ENCODE data around the gene RNF130. TPM values are rescaled to one million over a fixed set of nuclear protein-coding genes. Genes with fewer than 3 reads are reported as not detected.

RNF130 gene
- total RNA-seq, 4 donors from 2014 or later = 161 to 309 (median 212) TPM

GRCh38 chr5:179913461-179913860 lies 158.1 kb downstream of the RNF130 start:
- no peak for TF ChIP-seq CTCF (IDR thresholded peaks at IDR 0.05; ENCODE audit: low read depth)

- TF ChIP-seq CTCF (IDR thresholded peaks at IDR 0.05; ENCODE audit: low read depth) = no peak
These were observed 158.6 kb downstream of the RNF130 start for GRCh38 chr5:179912951-179913350.

DNA sequence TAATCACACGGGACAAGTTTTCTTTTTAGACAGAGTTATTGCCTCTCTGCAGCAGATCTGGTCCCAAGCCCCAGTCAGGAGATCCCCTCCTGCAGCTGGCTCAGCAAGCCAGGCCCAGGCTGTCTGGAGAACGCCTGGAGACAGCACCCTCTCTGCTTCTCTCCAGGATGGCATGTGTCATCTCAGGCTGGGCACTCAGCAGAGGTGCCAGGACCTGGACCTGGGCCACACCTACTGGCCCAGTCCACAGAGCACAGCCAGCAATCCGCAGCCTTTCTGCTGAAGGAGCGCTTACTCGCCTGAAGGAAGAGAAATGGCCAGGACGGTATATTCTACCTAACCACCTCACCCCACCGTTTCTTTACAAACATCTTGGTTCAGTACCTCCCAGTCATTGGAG lies 159.2 kb downstream of the RNF130 start:
- no peak for TF ChIP-seq CTCF (IDR thresholded peaks at IDR 0.05; ENCODE audit: low read depth)

DNA sequence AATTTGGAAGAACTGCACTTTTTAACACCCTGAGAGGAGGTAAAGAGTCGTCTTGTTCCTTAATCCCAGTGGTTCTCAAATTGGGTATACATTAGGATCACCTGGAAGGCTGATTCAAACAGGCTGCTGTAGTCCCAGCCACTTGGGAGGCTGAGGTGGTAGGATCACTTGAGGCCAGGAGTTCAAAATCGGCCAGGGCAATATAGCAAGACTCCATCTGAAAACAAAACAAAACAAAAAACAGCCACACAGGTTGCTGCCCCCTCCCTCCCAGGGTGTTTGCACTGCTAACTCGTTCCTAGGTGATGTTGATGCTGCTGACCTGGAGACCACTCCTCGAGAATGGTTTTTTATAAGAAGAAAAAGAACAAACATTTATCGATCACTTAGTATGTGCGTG lies 162.3 kb downstream of the RNF130 start:
- no peak for TF ChIP-seq CTCF (IDR thresholded peaks at IDR 0.05; ENCODE audit: low read depth)

- TF ChIP-seq CTCF (IDR thresholded peaks at IDR 0.05; ENCODE audit: low read depth) = no peak
These were observed 163.0 kb downstream of the RNF130 start for GRCh38 chr5:179908528-179908927.

DNA sequence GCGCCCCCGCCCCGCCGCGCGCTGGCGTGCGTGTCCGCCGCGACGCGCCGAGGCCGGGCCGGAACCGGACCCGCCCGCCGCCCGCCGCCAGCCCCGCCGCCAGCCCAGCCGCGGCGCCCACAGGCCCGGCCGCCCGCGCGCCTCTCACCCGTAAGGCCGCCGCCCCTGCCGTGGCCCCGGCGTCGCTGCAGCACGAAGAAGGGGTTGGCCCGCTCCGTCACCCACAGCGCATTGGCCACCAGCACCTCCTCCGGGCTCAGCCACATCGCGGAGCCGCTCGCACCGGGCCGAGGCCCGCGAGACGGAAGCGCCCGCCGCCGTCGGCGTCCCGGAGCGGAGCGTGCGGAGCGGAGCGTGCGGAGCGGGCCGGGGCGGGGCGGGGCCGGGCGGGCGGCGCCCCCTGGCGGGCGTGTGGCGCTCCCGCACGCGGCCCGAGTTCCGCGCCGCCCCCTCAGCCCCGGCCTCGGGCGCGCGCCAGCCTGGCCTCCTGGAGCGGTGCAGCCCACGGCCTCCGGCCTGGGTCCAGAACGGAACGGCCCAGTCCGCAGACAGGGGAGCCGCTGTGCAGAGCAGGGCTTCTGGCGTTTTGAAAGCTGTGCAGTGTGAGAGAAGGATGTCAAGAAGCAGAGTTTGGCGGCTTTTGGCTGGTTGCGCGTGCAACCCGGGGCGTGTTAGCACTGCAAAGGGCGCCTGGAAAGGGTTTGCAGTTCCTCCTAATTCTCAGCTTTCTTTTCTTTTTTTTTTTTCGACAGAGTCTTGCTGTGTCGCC lies 163.8 kb downstream of the RNF130 start, which contains the start of gene TBC1D9B:
TSS of gene TBC1D9B (minus strand) at position 342 of the 769 bp plus-strand sequence. CDS start at position 266, 76 bp downstream.
- no peak for TF ChIP-seq CTCF (IDR thresholded peaks at IDR 0.05; ENCODE audit: low read depth)

GRCh38 chr5:179906795-179907555 lies 164.6 kb downstream of the RNF130 start:
- no peak for TF ChIP-seq CTCF (IDR thresholded peaks at IDR 0.05; ENCODE audit: low read depth)
